GM18870 (cell line): ENCODE measurements around the gene NBEA.
"Not testable (repeated sequence)": the region's sequence is repeated elsewhere in the genome, so short reads cannot be mapped to it uniquely, and the experiment has no call there.

ENCODE experiments used
- ATAC-seq: cut with Tn5 transposase; IDR thresholded peaks from one replicate; pipeline ENCODE4 v1.9.1; 2021; ENCODE audit warnings: moderate library complexity; ENCODE audit not compliant: unreplicated experiment

Gene NBEA

GRCh38 chr13:34941835-34942731 is at the start of gene NBEA:
Gene NBEA (plus strand): TSS chr13:34942270. CDS start chr13:34942821, 551 bp downstream.
- ATAC-seq, result peak; percentile 54

- no peak for ATAC-seq
These were observed 47.3 kb upstream of the NBEA start for GRCh38 chr13:34894756-34895155.

GRCh38 chr13:34897220-34897619 is 44.9 kb upstream of the NBEA start:
- no peak for ATAC-seq

GRCh38 chr13:34899888-34900287 is 42.2 kb upstream of the NBEA start:
- ATAC-seq, result no peak

GRCh38 chr13:34900288-34900739 is 41.8 kb upstream of the NBEA start:
- ATAC-seq, result no peak

- no peak for ATAC-seq
These were observed 40.5 kb upstream of the NBEA start for GRCh38 chr13:34901572-34901971.

GRCh38 chr13:34911159-34911558 is 30.9 kb upstream of the NBEA start:
- no peak for ATAC-seq

GRCh38 chr13:34913040-34913439 is 29.0 kb upstream of the NBEA start:
- ATAC-seq, result no peak

GRCh38 chr13:34914416-34914815 is 27.7 kb upstream of the NBEA start:
- ATAC-seq, result no peak

GRCh38 chr13:34926508-34926907 is 15.6 kb upstream of the NBEA start:
- ATAC-seq, result no peak

- not testable (repeated sequence) for ATAC-seq
These were observed 13.4 kb upstream of the NBEA start for GRCh38 chr13:34928676-34929075.

- no peak for ATAC-seq
These were observed 10.5 kb upstream of the NBEA start for GRCh38 chr13:34931572-34931971.

- no peak for ATAC-seq
These were observed 8.7 kb upstream of the NBEA start for GRCh38 chr13:34933349-34933748.

GRCh38 chr13:34933786-34934185 is 8.3 kb upstream of the NBEA start:
- ATAC-seq, result no peak

GRCh38 chr13:34935841-34936240 is 6.2 kb upstream of the NBEA start:
- ATAC-seq, result no peak

GRCh38 chr13:34939771-34940170 is 2.3 kb upstream of the NBEA start:
- ATAC-seq, result no peak

GRCh38 chr13:34941436-34941834 is 635 bp upstream of the NBEA start:
- no peak for ATAC-seq

- ATAC-seq, result no peak
These were observed 814 bp downstream of the NBEA start for GRCh38 chr13:34942732-34943435.

GRCh38 chr13:34943436-34944273 is 1.6 kb downstream of the NBEA start:
- ATAC-seq, result peak; percentile 27

- no peak for ATAC-seq
These were observed 2.2 kb downstream of the NBEA start for GRCh38 chr13:34944274-34944634.

GRCh38 chr13:34944751-34945150 is 2.7 kb downstream of the NBEA start:
- ATAC-seq, result peak; percentile 29
